Neural cell (in vitro differentiated cells): Measurements from ENCODE around the gene STAC3.

Source experiments
- CTCF ChIP-seq: fragments of 450-650 bp; IDR thresholded peaks from 2 replicates; pipeline ENCODE4 v1.5.1; 2014; ENCODE audit warnings: antibody characterized with exemption, mild to moderate bottlenecking, moderate library complexity; ENCODE audit not compliant: poor library complexity, severe bottlenecking
- POLR2AphosphoS5 ChIP-seq: IDR thresholded peaks from 2 replicates; pipeline ENCODE4 v1.6.1; 2012
- REST ChIP-seq: IDR thresholded peaks from 2 replicates; pipeline ENCODE4 v1.6.1; 2012; ENCODE audit warnings: borderline replicate concordance

- TF ChIP-seq CTCF (no peak), REST (no peak), POLR2AphosphoS5 (no peak)
Measured at GRCh38 chr12:57266681-57267080, 15.7 kb upstream of the STAC3 start.
